A549 (cell line): ENCODE results near the gene GPR108. TPM values are rescaled to one million over a fixed set of nuclear protein-coding genes. Genes with fewer than 3 reads are reported as not detected.

Source experiments
- ATAC-seq, 2 experiments: fragments of 200-7000 bp in 1 of 2; fragments of >200 bp in 1 of 2; cut with Nextera tagmentation in 1 of 2; cut with Tn5 transposase in 1 of 2; 3 replicates each; pipeline versions ENCODE4 v1.8.0 to v1.9.1; 2018 to 2020; ENCODE audit warnings: mild to moderate bottlenecking in 1 of 2, moderate library complexity in 1 of 2
- CTCF ChIA-PET: fragments of 300-600 bp; sonication (Branson Sonifier 250); formaldehyde crosslinking; extraction: SDS; loops from one replicate; lab custom pipeline; 2021; ENCODE audit warnings: antibody characterized with exemption, inconsistent platforms; lab: Yijun Ruan, JAX
- POLR2A ChIA-PET: fragments of 350-600 bp; formaldehyde crosslinking; extraction: SDS; loops from one replicate; lab custom pipeline; 2021; ENCODE audit warnings: antibody characterized with exemption, inconsistent platforms; lab: Yijun Ruan, JAX
- DNase-seq, 2 experiments: peaks; one replicate each; pipeline versions ENCODE4 v3.0.0 to v3.0.0-alpha.2; 2011 to 2016; ENCODE audit warnings: low read depth in 1 of 2, low spot score in 1 of 2
- FAIRE-seq: peaks from 2 replicates; lab custom pipeline; 2011; peaks lifted over from hg19 to GRCh38; lab: Jason Lieb, UNC
- H3K27ac ChIP-seq, 2 experiments: fragments of >200 bp; sonication (Bioruptor Twin); formaldehyde crosslinking; 3 replicates each; pipeline ENCODE4 v1.5.1; 2016 to 2017
- H3K4me1 ChIP-seq: fragments of >200 bp; sonication (Bioruptor Twin); formaldehyde crosslinking; 3 replicates; pipeline ENCODE4 v1.6.1; 2016
- H3K4me2 ChIP-seq: fragments of >200 bp; sonication (Bioruptor Twin); formaldehyde crosslinking; 3 replicates; pipeline ENCODE4 v1.6.1; 2016
- H3K4me3 ChIP-seq: fragments of >200 bp; sonication (Bioruptor Twin); formaldehyde crosslinking; 3 replicates; pipeline ENCODE4 v1.5.1; 2016
- H3K9me3 ChIP-seq: fragments of >200 bp; sonication (Bioruptor Twin); formaldehyde crosslinking; 3 replicates; pipeline ENCODE4 v1.6.1; 2016
- CEBPB ChIP-seq, 2 experiments: fragments of >200 bp in 1 of 2; sonication (Bioruptor Twin) in 1 of 2; formaldehyde crosslinking in 1 of 2; IDR thresholded peaks; 2 replicates each; pipeline ENCODE4 v1.6.1; 2012 to 2016
- EHF ChIP-seq: fragments of 250-450 bp; sonication (Bioruptor Pico); IDR thresholded peaks from 2 replicates; pipeline ENCODE4 v1.5.0; 2020; ENCODE audit warnings: mild to moderate bottlenecking
- EHMT2 ChIP-seq: fragments of 200-600 bp; sonication (generic); IDR thresholded peaks from 2 replicates; pipeline ENCODE4 v1.6.1; 2016; ENCODE audit warnings: antibody characterized with exemption, low read depth, mild to moderate bottlenecking, moderate library complexity
- EP300 ChIP-seq, 2 experiments: fragments of >200 bp; sonication (Bioruptor Twin); formaldehyde crosslinking; IDR thresholded peaks; 2 replicates in 1 of 2; 3 replicates in 1 of 2; pipeline ENCODE4 v1.6.1; 2016 to 2017
- ESRRA ChIP-seq: fragments of 150-350 bp; IDR thresholded peaks from 2 replicates; pipeline ENCODE4 v1.6.1; 2014; ENCODE audit warnings: mild to moderate bottlenecking, low read length, borderline replicate concordance
- FOXS1 ChIP-seq: fragments of 250-450 bp; sonication (Bioruptor Pico); IDR thresholded peaks from 2 replicates; pipeline ENCODE4 v1.5.0; 2020; ENCODE audit warnings: mild to moderate bottlenecking, moderate library complexity
- HDAC2 ChIP-seq: fragments of 200-600 bp; sonication (generic); IDR thresholded peaks from 2 replicates; pipeline ENCODE4 v1.6.1; 2016
- HEYL ChIP-seq: fragments of 250-450 bp; sonication (Bioruptor Pico); IDR thresholded peaks from 2 replicates; pipeline ENCODE4 v1.8.0; 2021; ENCODE audit warnings: mild to moderate bottlenecking, moderate library complexity
- HOXA7 ChIP-seq: fragments of 250-450 bp; sonication (Bioruptor Pico); IDR thresholded peaks from 2 replicates; pipeline ENCODE4 v1.5.0; 2020; ENCODE audit warnings: mild to moderate bottlenecking, moderate library complexity
- JUN ChIP-seq, 2 experiments: fragments of >200 bp; sonication (Bioruptor Twin); formaldehyde crosslinking; IDR thresholded peaks; 2 replicates in 1 of 2; 3 replicates in 1 of 2; pipeline ENCODE4 v1.6.1; 2016 to 2017
- KDM5A ChIP-seq: fragments of 200-600 bp; sonication (generic); IDR thresholded peaks from 2 replicates; pipeline ENCODE4 v1.6.1; 2016; ENCODE audit warnings: antibody characterized with exemption, mild to moderate bottlenecking
- POLR2A ChIP-seq: IDR thresholded peaks from 2 replicates; pipeline ENCODE4 v1.6.1; 2012; ENCODE audit warnings: mild to moderate bottlenecking, low read length
- RNF2 ChIP-seq: fragments of 200-600 bp; sonication (generic); IDR thresholded peaks from 2 replicates; pipeline ENCODE4 v1.6.1; 2016; ENCODE audit warnings: low read depth, mild to moderate bottlenecking, antibody characterized with exemption, moderate library complexity, borderline replicate concordance
- SMC3 ChIP-seq: fragments of >200 bp; sonication (Bioruptor Twin); formaldehyde crosslinking; IDR thresholded peaks from 3 replicates; pipeline ENCODE4 v1.6.1; 2018; ENCODE audit warnings: inconsistent platforms
- SREBF2 ChIP-seq: fragments of 450-650 bp; IDR thresholded peaks from 2 replicates; pipeline ENCODE4 v1.6.1; 2014; ENCODE audit warnings: mild to moderate bottlenecking, moderate library complexity
- TFCP2L1 ChIP-seq: fragments of 250-450 bp; sonication (Bioruptor Pico); IDR thresholded peaks from 2 replicates; pipeline ENCODE4 v1.5.0; 2021; ENCODE audit warnings: mild to moderate bottlenecking
- ZC3H11A ChIP-seq: fragments of 450-650 bp; IDR thresholded peaks from 2 replicates; pipeline ENCODE4 v1.6.1; 2014; ENCODE audit warnings: antibody characterized with exemption, mild to moderate bottlenecking
- ZFP36 ChIP-seq: fragments of 450-650 bp; IDR thresholded peaks from 2 replicates; pipeline ENCODE4 v1.6.1; 2014; ENCODE audit warnings: borderline replicate concordance; ENCODE audit not compliant: partially characterized antibody
- ZNF302 ChIP-seq: fragments of 250-450 bp; sonication (Bioruptor Pico); IDR thresholded peaks from 2 replicates; pipeline ENCODE4 v1.9.0; 2021; ENCODE audit warnings: inconsistent platforms, mild to moderate bottlenecking, moderate library complexity
- WGBS: methylation state at CpG from one replicate; pipeline ENCODE4 v1.1.6; 2017; ENCODE audit errors: missing lambda C conversion rate; 5-methylcytosine and 5-hydroxymethylcytosine counted together
- polyA plus RNA-seq, 4 experiments: library from polyadenylated mRNA; depleted of rRNA in 3 of 4; stranded (reverse); fragments of >200 nt; fragmentation: RNase III in 1 of 4; extraction: RNeasy Plus Mini Kit Qiagen cat#74134 plus additional on column Dnase treatment in 1 of 4; gene quantifications; 2 replicates in 3 of 4; 3 replicates in 1 of 4; pipeline ENCODE4 v1.2.3, GENCODE V29; 2011 to 2017
- TF ChIP-seq, protein P1 (sequence below): IDR thresholded peaks from 2 replicates; pipeline ENCODE4 v1.6.1; 2012
- TF ChIP-seq, protein P2 (sequence below): IDR thresholded peaks from 2 replicates; pipeline ENCODE4 v1.6.1; 2012; ENCODE audit warnings: low read depth, borderline replicate concordance
- TF ChIP-seq, protein P3 (sequence below): IDR thresholded peaks from 2 replicates; pipeline ENCODE4 v1.6.1; 2012
- TF ChIP-seq, protein P4 (sequence below): fragments of 450-650 bp; IDR thresholded peaks from 2 replicates; pipeline ENCODE4 v1.6.1; 2014; ENCODE audit warnings: antibody characterized with exemption
- TF ChIP-seq, protein P5 (sequence below): fragments of 250-450 bp; sonication (Bioruptor Pico); IDR thresholded peaks from 2 replicates; pipeline ENCODE4 v1.5.0; 2020; ENCODE audit warnings: low read depth, mild to moderate bottlenecking, moderate library complexity
- TF ChIP-seq, protein P6 (sequence below): fragments of >200 bp; sonication (Bioruptor Twin); formaldehyde crosslinking; IDR thresholded peaks from 3 replicates; pipeline ENCODE4 v1.5.1; 2016

Gene GPR108
- polyA plus RNA-seq, 2 of the 4 experiments (the other 2 are of a cell fraction): 36.4 to 50.2 TPM

DNA sequence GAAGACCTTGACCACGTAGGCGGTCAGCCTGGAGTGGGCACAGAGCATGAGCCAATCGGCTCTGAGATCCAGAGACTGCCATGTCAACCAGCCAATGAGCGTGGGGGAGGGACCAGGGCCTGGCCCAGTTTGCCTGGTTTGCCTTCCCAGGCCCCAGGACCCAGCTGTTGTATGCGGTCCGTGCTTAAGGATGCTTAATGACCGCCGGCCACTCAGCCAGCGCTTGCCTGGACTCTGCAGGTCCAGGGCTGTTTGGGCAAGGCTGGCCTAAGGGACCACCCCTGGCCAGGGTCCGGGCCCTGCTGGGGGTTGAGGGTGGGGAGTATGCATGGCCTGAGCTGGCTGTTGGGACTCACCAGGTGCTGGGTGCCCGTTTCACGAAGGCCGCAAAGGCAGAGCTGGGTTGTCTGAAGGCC is 44.3 kb downstream of the GPR108 start:
- peak in 1 of 2 experiments; percentile 31 for DNase-seq
- peak in 1 of 2 experiments; percentile 72; a peak in 3 of 6 replicates for ATAC-seq
- POLR2A ChIA-PET: no interaction called here

DNA sequence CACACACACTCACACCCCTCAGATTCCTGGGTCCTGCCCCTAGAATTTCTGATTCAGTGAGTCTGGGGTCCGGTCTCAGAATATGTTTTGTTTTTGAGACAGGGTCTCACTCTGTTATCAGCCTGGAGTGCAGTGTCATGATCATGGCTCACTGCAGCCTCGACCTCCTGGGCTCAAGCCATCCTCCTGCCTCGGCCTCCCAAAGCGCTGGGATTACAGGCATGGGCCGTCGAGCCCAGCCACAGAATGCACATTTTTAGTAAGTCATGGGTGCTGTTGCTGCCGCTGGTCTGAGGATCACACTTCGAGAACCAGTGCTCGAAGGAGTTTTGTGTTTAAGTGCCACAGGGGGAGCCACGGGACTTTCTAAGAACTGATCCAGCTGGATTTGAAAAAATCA is 45.4 kb downstream of the GPR108 start:
- H3K4me3 ChIP-seq: no peak overlapping the region
- ChIA-PET CTCF (no interaction called here), POLR2A (no interaction called here)
- FAIRE-seq: no peak
- H3K4me1 ChIP-seq: no peaks in the 10 kb centered on the region
- 92% methylated on average over 8 of the region's 10 CpGs for WGBS
- ATAC-seq: no peak
- no peak overlapping the region for H3K4me2 ChIP-seq
- no peaks in the 10 kb centered on the region for H3K9me3 ChIP-seq
- no peak overlapping the region for H3K27ac ChIP-seq
- TF ChIP-seq EHMT2: no peak
- TF ChIP-seq SMC3: no peak
- TF ChIP-seq, protein P1, sequence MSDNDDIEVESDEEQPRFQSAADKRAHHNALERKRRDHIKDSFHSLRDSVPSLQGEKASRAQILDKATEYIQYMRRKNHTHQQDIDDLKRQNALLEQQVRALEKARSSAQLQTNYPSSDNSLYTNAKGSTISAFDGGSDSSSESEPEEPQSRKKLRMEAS: no peak
- no peak for TF ChIP-seq ZFP36
- no peak for TF ChIP-seq ZNF302
- TF ChIP-seq HOXA7 (CRISPR knock-in tag): no peak
- TF ChIP-seq, protein P2, sequence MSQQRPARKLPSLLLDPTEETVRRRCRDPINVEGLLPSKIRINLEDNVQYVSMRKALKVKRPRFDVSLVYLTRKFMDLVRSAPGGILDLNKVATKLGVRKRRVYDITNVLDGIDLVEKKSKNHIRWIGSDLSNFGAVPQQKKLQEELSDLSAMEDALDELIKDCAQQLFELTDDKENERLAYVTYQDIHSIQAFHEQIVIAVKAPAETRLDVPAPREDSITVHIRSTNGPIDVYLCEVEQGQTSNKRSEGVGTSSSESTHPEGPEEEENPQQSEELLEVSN: no peak
- no peak for TF ChIP-seq RNF2
- no peak for TF ChIP-seq EP300 (IDR thresholded peaks at IDR 0.05)
- TF ChIP-seq, protein P3, sequence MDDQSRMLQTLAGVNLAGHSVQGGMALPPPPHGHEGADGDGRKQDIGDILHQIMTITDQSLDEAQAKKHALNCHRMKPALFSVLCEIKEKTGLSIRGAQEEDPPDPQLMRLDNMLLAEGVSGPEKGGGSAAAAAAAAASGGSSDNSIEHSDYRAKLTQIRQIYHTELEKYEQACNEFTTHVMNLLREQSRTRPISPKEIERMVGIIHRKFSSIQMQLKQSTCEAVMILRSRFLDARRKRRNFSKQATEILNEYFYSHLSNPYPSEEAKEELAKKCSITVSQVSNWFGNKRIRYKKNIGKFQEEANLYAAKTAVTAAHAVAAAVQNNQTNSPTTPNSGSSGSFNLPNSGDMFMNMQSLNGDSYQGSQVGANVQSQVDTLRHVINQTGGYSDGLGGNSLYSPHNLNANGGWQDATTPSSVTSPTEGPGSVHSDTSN: no peak
- TF ChIP-seq CEBPB (IDR thresholded peaks at IDR 0.05): no peak
- no peak for TF ChIP-seq HEYL (CRISPR knock-in tag)
- TF ChIP-seq HDAC2: no peak
- TF ChIP-seq EHF: no peak
- TF ChIP-seq, protein P4, sequence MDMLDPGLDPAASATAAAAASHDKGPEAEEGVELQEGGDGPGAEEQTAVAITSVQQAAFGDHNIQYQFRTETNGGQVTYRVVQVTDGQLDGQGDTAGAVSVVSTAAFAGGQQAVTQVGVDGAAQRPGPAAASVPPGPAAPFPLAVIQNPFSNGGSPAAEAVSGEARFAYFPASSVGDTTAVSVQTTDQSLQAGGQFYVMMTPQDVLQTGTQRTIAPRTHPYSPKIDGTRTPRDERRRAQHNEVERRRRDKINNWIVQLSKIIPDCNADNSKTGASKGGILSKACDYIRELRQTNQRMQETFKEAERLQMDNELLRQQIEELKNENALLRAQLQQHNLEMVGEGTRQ: no peak
- no peak for TF ChIP-seq JUN (IDR thresholded peaks at IDR 0.05)
- DNase-seq: no peak

More for the DNA sequence above, 44.3 kb downstream of the GPR108 start:
- TF ChIP-seq, protein P5, sequence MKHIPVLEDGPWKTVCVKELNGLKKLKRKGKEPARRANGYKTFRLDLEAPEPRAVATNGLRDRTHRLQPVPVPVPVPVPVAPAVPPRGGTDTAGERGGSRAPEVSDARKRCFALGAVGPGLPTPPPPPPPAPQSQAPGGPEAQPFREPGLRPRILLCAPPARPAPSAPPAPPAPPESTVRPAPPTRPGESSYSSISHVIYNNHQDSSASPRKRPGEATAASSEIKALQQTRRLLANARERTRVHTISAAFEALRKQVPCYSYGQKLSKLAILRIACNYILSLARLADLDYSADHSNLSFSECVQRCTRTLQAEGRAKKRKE (CRISPR knock-in tag): no peak
- no peak for TF ChIP-seq JUN (IDR thresholded peaks at IDR 0.05)
- no peak for TF ChIP-seq FOXS1
- no peak for TF ChIP-seq SREBF2
- TF ChIP-seq, protein P1: no peak
- no peak for TF ChIP-seq KDM5A
- no peak for TF ChIP-seq ZFP36
- no peak for TF ChIP-seq TFCP2L1
- no peak for TF ChIP-seq ZC3H11A
- no peak for FAIRE-seq
- H3K4me2 ChIP-seq: no peak overlapping the region
- H3K4me3 ChIP-seq: no peak overlapping the region
- no peaks in the 10 kb centered on the region for H3K4me1 ChIP-seq
- H3K9me3 ChIP-seq: no peaks in the 10 kb centered on the region
- H3K27ac ChIP-seq: no peak overlapping the region
- CTCF ChIA-PET: no interaction called here
- 90% methylated on average over 4 of the region's 13 CpGs for WGBS

DNA sequence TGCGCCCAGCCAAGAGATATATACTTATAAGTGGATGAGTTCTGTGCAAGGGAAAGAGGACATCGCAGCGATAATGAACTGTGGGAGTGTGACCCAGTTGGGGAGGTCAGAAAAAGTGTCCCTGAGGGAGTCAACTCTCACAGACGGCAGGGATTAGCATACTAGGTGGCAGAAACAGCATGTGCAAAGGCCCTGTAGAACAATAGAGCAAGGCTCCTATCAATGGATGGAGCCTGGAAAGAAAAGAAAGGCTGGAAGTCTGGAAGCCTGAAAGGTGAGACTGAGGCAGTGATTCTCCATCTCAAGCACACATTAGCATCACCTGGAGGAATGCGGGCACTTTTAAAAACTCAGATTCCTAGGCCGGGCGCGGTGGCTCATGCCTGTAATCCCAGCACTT is 46.0 kb downstream of the GPR108 start:
- no peak overlapping the region for H3K4me3 ChIP-seq
- ATAC-seq: no peak
- TF ChIP-seq, protein P6, sequence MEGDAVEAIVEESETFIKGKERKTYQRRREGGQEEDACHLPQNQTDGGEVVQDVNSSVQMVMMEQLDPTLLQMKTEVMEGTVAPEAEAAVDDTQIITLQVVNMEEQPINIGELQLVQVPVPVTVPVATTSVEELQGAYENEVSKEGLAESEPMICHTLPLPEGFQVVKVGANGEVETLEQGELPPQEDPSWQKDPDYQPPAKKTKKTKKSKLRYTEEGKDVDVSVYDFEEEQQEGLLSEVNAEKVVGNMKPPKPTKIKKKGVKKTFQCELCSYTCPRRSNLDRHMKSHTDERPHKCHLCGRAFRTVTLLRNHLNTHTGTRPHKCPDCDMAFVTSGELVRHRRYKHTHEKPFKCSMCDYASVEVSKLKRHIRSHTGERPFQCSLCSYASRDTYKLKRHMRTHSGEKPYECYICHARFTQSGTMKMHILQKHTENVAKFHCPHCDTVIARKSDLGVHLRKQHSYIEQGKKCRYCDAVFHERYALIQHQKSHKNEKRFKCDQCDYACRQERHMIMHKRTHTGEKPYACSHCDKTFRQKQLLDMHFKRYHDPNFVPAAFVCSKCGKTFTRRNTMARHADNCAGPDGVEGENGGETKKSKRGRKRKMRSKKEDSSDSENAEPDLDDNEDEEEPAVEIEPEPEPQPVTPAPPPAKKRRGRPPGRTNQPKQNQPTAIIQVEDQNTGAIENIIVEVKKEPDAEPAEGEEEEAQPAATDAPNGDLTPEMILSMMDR: no peak
- no peak for TF ChIP-seq POLR2A
- no peak for TF ChIP-seq ZFP36
- no peak for TF ChIP-seq ESRRA
- FAIRE-seq: no peak
- ChIA-PET POLR2A (no interaction called here), CTCF (interaction anchor here (0.9 kb wide), 1 partner anchor 173 kb away, joined by 3 read pairs; no protein-coding TSS in a partner anchor)
- DNase-seq: no peak
- 91% methylated on average over 7 of the region's 8 CpGs for WGBS
- no peaks in the 10 kb centered on the region for H3K4me1 ChIP-seq
- H3K4me2 ChIP-seq: no peak overlapping the region
- H3K27ac ChIP-seq: no peak overlapping the region
- no peaks in the 10 kb centered on the region for H3K9me3 ChIP-seq
